Cerebellar cortex (tissue), 1 donor: ENCODE results near the gene TTC29.

Source experiments
- DNase-seq: peaks from one replicate; pipeline ENCODE4 v3.0.0-alpha.2; 2015; ENCODE audit warnings: low spot score

TTC29 gene

GRCh38 chr4:146945556-146946374, at the start of gene TTC29:
Gene TTC29, minus strand, starts transcription at chr4:146945864. Its CDS starts 5,969 bp downstream, at chr4:146939895.
- peak; percentile 88 for DNase-seq

- DNase-seq: no peak
Observed at GRCh38 chr4:146981651-146982050, 36.0 kb upstream of the TTC29 start.

GRCh38 chr4:146978641-146979040, 33.0 kb upstream of the TTC29 start:
- DNase-seq: no peak

- peak; percentile 17 for DNase-seq
Observed at GRCh38 chr4:146976145-146976544, 30.5 kb upstream of the TTC29 start.

- peak; percentile 89 for DNase-seq
Observed at GRCh38 chr4:146975527-146975926, 29.9 kb upstream of the TTC29 start.

GRCh38 chr4:146975036-146975435, 29.4 kb upstream of the TTC29 start:
- DNase-seq: no peak

GRCh38 chr4:146972036-146972435, 26.4 kb upstream of the TTC29 start:
- no peak for DNase-seq

- DNase-seq: no peak
Observed at GRCh38 chr4:146969126-146969525, 23.5 kb upstream of the TTC29 start.

GRCh38 chr4:146960634-146961033, 15.0 kb upstream of the TTC29 start:
- DNase-seq: no peak

- DNase-seq: no peak
Observed at GRCh38 chr4:146959692-146960091, 14.0 kb upstream of the TTC29 start.

GRCh38 chr4:146957237-146957636, 11.6 kb upstream of the TTC29 start:
- no peak for DNase-seq

GRCh38 chr4:146952896-146953295, 7.2 kb upstream of the TTC29 start:
- no peak for DNase-seq

GRCh38 chr4:146949559-146949958, 3.9 kb upstream of the TTC29 start:
- no peak for DNase-seq

GRCh38 chr4:146943691-146944375, 1.8 kb downstream of the TTC29 start:
- DNase-seq: no peak

- no peak for DNase-seq
Observed at GRCh38 chr4:146932116-146932515, 13.5 kb downstream of the TTC29 start.

- no peak for DNase-seq
Observed at GRCh38 chr4:146930673-146931072, 15.0 kb downstream of the TTC29 start.

- DNase-seq: no peak
Observed at GRCh38 chr4:146927695-146928094, 18.0 kb downstream of the TTC29 start.

GRCh38 chr4:146916479-146917076, 29.1 kb downstream of the TTC29 start:
- DNase-seq: peak; percentile 29

GRCh38 chr4:146915132-146915531, 30.5 kb downstream of the TTC29 start:
- DNase-seq: no peak

GRCh38 chr4:146900295-146900694, 45.4 kb downstream of the TTC29 start:
- DNase-seq: no peak

GRCh38 chr4:146890301-146890700, 55.4 kb downstream of the TTC29 start:
- DNase-seq: no peak

GRCh38 chr4:146883070-146883469, 62.6 kb downstream of the TTC29 start:
- DNase-seq: no peak

- DNase-seq: no peak
Observed at GRCh38 chr4:146857298-146857697, 88.4 kb downstream of the TTC29 start.
